Measurements from ENCODE around the gene FAM181B. TPM values are rescaled to one million over a fixed set of nuclear protein-coding genes. Genes with fewer than 3 reads are reported as not detected.

FAM181B gene
- polyA plus RNA-seq, 2 of the 4 experiments (the other 2 are of a cell fraction): 0.01 TPM; not detected in 1

- FAIRE-seq (no peak), DNase-seq (ENCODE audit: low read depth in 1 of 2, low spot score in 1 of 2) (no peak), ATAC-seq (no peak)
- H3K9me3 ChIP-seq: no peaks in the 10 kb centered on the region; the same call in 2 of the 3 replicates
- no peak overlapping the region for H3K27ac ChIP-seq
- WGBS (ENCODE audit: missing lambda C conversion rate): 28% methylated on average over 11 of the region's 11 CpGs
- POLR2A ChIA-PET: no interaction called here
- no peak overlapping the region for H3K4me2 ChIP-seq
- CTCF ChIA-PET: interaction anchor here (0.9 to 4.3 kb wide), 3 partner anchors 13 to 133 kb away, joined by 3 to 27 read pairs (median 4); no protein-coding TSS in a partner anchor
- TF ChIP-seq RNF2 (IDR thresholded peaks at IDR 0.05; ENCODE audit: borderline replicate concordance, low read depth) (no peak), MAZ (IDR thresholded peaks at IDR 0.05; ENCODE audit: borderline replicate concordance, low read depth, low read length) (no peak), NR3C1 (IDR thresholded peaks at IDR 0.05) (no peak), NFE2L2 (conservative IDR thresholded peaks at IDR 0.05; ENCODE audit: low read length) (no peak), CHD4 (IDR thresholded peaks at IDR 0.05; ENCODE audit: borderline replicate concordance) (no peak), EHMT2 (IDR thresholded peaks at IDR 0.05; ENCODE audit: low read depth) (no peak), ELK1 (IDR thresholded peaks at IDR 0.05; ENCODE audit: low read depth, low read length) (no peak), CBX2 (IDR thresholded peaks at IDR 0.05; ENCODE audit: borderline replicate concordance, low read depth) (no peak), MAFK (IDR thresholded peaks at IDR 0.05; ENCODE audit: partially characterized antibody) (no peak), JUN (IDR thresholded peaks at IDR 0.05) (no peak), FOSL2 (IDR thresholded peaks at IDR 0.05) (no peak), FOSL2 (CRISPR knock-in tag; IDR thresholded peaks at IDR 0.05) (no peak), FOXS1 (CRISPR knock-in tag; IDR thresholded peaks at IDR 0.05) (no peak), HEYL (CRISPR knock-in tag; IDR thresholded peaks at IDR 0.05) (no peak), ZNF302 (CRISPR knock-in tag; IDR thresholded peaks at IDR 0.05) (no peak)
- TF ChIP-seq, protein P1, sequence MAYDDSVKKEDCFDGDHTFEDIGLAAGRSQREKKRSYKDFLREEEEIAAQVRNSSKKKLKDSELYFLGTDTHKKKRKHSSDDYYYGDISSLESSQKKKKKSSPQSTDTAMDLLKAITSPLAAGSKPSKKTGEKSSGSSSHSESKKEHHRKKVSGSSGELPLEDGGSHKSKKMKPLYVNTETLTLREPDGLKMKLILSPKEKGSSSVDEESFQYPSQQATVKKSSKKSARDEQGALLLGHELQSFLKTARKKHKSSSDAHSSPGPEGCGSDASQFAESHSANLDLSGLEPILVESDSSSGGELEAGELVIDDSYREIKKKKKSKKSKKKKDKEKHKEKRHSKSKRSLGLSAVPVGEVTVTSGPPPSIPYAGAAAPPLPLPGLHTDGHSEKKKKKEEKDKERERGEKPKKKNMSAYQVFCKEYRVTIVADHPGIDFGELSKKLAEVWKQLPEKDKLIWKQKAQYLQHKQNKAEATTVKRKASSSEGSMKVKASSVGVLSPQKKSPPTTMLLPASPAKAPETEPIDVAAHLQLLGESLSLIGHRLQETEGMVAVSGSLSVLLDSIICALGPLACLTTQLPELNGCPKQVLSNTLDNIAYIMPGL (CRISPR knock-in tag; IDR thresholded peaks at IDR 0.05; ENCODE audit: borderline replicate concordance): no peak
- TF ChIP-seq, protein P2, sequence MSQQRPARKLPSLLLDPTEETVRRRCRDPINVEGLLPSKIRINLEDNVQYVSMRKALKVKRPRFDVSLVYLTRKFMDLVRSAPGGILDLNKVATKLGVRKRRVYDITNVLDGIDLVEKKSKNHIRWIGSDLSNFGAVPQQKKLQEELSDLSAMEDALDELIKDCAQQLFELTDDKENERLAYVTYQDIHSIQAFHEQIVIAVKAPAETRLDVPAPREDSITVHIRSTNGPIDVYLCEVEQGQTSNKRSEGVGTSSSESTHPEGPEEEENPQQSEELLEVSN (IDR thresholded peaks at IDR 0.05; ENCODE audit: borderline replicate concordance, low read depth): no peak
- H3K4me3 ChIP-seq: no peak overlapping the region
- H3K4me1 ChIP-seq: no peaks in the 10 kb centered on the region
Measured at GRCh38 chr11:82731691-82732277, 1.9 kb downstream of the FAM181B start.

- ChIA-PET CTCF (interaction anchor here (1.1 to 4.3 kb wide), 4 partner anchors 12 to 137 kb away, joined by 3 to 27 read pairs (median 9); no protein-coding TSS in a partner anchor), POLR2A (no interaction called here)
- no peak for DNase-seq (ENCODE audit: low read depth in 1 of 2, low spot score in 1 of 2)
- no peaks in the 10 kb centered on the region; the same call in 2 of the 3 replicates for H3K9me3 ChIP-seq
- FAIRE-seq: no peak
- WGBS (ENCODE audit: missing lambda C conversion rate): 19% methylated on average over 5 of the region's 5 CpGs
- no peaks in the 10 kb centered on the region for H3K4me1 ChIP-seq
- H3K27ac ChIP-seq: no peak overlapping the region
- TF ChIP-seq ELK1 (IDR thresholded peaks at IDR 0.05; ENCODE audit: low read depth, low read length) (no peak), TFCP2L1 (CRISPR knock-in tag; IDR thresholded peaks at IDR 0.05) (no peak), HES2 (IDR thresholded peaks at IDR 0.05) (no peak), EHMT2 (IDR thresholded peaks at IDR 0.05; ENCODE audit: low read depth) (no peak), ZFP36 (IDR thresholded peaks at IDR 0.05; ENCODE audit: borderline replicate concordance, partially characterized antibody) (no peak), HOXB5 (CRISPR knock-in tag; IDR thresholded peaks at IDR 0.05) (no peak), KDM5A (IDR thresholded peaks at IDR 0.05) (no peak), FOXS1 (CRISPR knock-in tag; IDR thresholded peaks at IDR 0.05) (no peak)
- TF ChIP-seq, protein P3, sequence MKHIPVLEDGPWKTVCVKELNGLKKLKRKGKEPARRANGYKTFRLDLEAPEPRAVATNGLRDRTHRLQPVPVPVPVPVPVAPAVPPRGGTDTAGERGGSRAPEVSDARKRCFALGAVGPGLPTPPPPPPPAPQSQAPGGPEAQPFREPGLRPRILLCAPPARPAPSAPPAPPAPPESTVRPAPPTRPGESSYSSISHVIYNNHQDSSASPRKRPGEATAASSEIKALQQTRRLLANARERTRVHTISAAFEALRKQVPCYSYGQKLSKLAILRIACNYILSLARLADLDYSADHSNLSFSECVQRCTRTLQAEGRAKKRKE (CRISPR knock-in tag; IDR thresholded peaks at IDR 0.05; ENCODE audit: low read depth): no peak
- TF ChIP-seq, protein P4, sequence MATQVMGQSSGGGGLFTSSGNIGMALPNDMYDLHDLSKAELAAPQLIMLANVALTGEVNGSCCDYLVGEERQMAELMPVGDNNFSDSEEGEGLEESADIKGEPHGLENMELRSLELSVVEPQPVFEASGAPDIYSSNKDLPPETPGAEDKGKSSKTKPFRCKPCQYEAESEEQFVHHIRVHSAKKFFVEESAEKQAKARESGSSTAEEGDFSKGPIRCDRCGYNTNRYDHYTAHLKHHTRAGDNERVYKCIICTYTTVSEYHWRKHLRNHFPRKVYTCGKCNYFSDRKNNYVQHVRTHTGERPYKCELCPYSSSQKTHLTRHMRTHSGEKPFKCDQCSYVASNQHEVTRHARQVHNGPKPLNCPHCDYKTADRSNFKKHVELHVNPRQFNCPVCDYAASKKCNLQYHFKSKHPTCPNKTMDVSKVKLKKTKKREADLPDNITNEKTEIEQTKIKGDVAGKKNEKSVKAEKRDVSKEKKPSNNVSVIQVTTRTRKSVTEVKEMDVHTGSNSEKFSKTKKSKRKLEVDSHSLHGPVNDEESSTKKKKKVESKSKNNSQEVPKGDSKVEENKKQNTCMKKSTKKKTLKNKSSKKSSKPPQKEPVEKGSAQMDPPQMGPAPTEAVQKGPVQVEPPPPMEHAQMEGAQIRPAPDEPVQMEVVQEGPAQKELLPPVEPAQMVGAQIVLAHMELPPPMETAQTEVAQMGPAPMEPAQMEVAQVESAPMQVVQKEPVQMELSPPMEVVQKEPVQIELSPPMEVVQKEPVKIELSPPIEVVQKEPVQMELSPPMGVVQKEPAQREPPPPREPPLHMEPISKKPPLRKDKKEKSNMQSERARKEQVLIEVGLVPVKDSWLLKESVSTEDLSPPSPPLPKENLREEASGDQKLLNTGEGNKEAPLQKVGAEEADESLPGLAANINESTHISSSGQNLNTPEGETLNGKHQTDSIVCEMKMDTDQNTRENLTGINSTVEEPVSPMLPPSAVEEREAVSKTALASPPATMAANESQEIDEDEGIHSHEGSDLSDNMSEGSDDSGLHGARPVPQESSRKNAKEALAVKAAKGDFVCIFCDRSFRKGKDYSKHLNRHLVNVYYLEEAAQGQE (IDR thresholded peaks at IDR 0.05): no peak
- TF ChIP-seq, protein P2 (IDR thresholded peaks at IDR 0.05; ENCODE audit: borderline replicate concordance, low read depth): no peak
- H3K4me3 ChIP-seq: no peak overlapping the region
- H3K4me2 ChIP-seq: no peak overlapping the region
- ATAC-seq: no peak
Measured at GRCh38 chr11:82730754-82731153, 2.9 kb downstream of the FAM181B start.
